ENCODE measurements around the gene GOLGA6L7.

DNA sequence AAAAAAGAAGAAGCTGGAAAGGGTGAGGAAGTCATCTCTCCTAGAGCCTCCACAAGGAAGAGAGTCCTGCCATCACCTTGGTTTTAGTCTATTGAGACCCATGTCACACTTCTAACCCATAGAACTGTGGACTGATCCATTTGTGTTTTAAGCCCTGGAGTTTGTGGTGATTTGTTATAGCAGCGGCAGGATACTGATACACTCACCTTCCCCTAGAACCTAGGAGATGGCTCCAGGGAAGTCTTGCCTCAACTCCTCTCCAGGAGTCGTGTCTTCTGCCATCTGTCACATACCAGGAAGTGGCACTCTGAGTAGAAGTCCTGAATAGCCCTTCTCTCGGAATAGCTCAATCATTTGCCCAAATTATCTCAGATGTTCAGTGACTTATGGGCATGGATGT lies 22.7 kb upstream of the GOLGA6L7 start:
- TF ChIP-seq, protein P1, sequence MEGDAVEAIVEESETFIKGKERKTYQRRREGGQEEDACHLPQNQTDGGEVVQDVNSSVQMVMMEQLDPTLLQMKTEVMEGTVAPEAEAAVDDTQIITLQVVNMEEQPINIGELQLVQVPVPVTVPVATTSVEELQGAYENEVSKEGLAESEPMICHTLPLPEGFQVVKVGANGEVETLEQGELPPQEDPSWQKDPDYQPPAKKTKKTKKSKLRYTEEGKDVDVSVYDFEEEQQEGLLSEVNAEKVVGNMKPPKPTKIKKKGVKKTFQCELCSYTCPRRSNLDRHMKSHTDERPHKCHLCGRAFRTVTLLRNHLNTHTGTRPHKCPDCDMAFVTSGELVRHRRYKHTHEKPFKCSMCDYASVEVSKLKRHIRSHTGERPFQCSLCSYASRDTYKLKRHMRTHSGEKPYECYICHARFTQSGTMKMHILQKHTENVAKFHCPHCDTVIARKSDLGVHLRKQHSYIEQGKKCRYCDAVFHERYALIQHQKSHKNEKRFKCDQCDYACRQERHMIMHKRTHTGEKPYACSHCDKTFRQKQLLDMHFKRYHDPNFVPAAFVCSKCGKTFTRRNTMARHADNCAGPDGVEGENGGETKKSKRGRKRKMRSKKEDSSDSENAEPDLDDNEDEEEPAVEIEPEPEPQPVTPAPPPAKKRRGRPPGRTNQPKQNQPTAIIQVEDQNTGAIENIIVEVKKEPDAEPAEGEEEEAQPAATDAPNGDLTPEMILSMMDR (IDR thresholded peaks at IDR 0.05), result no peak
- TF ChIP-seq EP300 (IDR thresholded peaks at IDR 0.05) (no peak), POLR2AphosphoS5 (IDR thresholded peaks at IDR 0.05) (no peak), POLR2A (IDR thresholded peaks at IDR 0.05; ENCODE audit: low read depth) (no peak)

Measured in esophagus muscularis mucosa (tissue), 4 donors.